Measurements from ENCODE around the gene ACVR1B.

ACVR1B gene

GRCh38 chr12:52023182-52023975 lies 71.9 kb downstream of the ACVR1B start:
- DNase-seq (ENCODE audit: low spot score), result peak; percentile 84

DNA sequence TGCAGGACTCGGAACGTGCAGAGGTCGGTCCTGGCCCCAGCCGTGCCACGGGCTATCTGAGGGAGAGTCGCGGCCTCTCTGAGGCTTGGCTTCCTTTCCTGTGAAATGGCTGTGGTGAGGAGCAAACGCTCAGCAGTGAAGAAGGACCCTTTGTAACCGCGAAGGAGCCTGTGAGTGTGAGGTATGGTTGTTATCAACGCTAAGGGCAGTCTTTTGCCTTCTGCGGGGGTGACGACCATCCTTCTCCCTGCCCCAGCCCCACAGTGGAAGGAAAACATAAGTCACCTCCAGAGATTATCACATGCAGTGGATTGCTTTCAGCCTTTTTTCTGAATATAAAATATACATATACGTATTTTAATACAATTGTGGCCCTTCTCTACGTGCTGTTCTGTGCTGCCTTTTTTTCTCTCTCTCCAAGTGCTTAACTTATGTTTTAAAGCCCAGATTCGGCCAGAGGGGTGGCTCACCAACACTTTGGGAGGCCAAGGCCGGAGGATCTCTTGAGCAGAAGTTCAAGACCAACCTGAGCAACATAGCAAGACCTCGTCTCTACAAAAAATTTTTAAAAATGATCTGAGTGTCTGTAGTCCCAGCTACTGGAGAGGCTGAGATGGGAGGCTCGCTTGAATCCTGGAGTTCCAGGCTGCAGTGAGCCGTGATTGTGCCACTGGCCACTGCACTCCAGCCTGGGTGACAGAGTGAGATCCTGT lies 72.6 kb downstream of the ACVR1B start:
- DNase-seq (ENCODE audit: low spot score), result peak; percentile 70

- peak; percentile 71 for DNase-seq (ENCODE audit: low spot score)
These were observed 73.3 kb downstream of the ACVR1B start for GRCh38 chr12:52024845-52025230.

DNA sequence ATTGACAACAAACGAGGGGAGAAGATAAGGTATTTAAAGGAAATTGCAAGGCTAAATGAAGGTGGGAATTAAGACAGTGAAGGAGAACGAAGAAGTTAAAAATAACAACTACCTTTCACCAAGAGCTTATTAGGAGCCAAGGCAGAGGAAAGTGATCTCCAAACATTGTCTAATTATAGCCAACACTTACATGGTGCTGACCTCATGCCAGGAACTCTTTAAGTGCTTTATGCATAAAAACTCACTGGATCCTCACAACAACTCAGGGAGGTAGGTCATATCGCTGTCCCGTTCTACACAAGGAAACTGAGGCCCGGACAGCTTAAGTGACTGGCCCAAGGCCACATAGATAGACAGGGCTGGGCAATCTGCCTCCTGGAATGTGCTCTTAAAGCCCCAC lies 74.8 kb downstream of the ACVR1B start:
- no peak for DNase-seq (ENCODE audit: low spot score)

- peak; percentile 50 for DNase-seq (ENCODE audit: low spot score)
These were observed 75.8 kb downstream of the ACVR1B start for GRCh38 chr12:52027085-52027843.

- DNase-seq (ENCODE audit: low spot score), result peak; percentile 51
These were observed 78.2 kb downstream of the ACVR1B start for GRCh38 chr12:52029685-52030084.

DNA sequence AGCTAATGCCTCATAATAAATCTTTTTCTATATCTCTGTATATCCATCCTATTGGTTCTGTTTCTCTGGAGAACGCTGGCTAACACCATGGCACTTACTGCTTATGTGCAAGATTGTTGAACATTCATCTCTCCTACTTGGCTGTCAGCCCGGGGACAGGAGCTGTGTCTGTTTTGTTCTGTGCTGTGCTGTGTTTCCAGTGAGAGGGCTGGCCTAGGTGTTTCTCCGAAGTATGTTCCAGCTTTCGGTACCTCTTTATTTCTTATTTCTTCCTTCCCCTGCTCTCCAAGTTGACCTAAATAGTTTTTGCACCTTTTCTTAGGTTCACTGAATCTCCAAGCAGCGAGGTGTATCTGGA lies 80.9 kb downstream of the ACVR1B start:
- no peak for DNase-seq (ENCODE audit: low spot score)

DNA sequence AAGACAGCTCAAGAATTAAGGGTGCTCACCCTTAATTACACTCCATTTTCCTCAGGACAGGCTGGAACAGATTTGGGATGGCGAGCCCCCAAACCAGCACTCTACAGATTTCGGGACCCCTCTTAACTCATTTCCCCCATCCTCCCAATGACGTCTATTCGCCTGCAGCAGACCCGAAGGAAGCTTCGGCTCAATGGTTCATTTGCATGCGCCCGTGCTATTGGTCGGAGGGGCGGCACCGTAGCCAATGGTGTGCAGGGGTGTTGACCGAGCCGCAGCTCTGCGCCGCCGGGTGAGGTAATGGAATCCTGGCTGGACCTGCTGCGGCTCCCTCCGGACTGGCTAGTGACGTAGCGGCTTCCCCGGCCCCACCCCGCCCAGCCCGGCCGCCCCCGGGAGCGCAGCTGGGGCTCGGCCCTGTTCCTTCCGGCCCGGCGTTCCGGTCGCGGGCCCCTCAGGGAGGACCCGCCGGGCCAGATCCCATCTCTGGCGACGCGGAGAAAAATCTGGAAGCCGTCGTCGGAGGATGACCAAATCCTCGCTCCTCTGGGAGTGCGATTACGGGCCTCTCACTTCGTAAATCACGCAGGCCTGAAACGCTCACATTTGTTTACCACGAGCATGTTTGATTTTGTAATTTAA lies 81.4 kb downstream of the ACVR1B start:
- DNase-seq (ENCODE audit: low spot score), result peak; percentile 97

DNA sequence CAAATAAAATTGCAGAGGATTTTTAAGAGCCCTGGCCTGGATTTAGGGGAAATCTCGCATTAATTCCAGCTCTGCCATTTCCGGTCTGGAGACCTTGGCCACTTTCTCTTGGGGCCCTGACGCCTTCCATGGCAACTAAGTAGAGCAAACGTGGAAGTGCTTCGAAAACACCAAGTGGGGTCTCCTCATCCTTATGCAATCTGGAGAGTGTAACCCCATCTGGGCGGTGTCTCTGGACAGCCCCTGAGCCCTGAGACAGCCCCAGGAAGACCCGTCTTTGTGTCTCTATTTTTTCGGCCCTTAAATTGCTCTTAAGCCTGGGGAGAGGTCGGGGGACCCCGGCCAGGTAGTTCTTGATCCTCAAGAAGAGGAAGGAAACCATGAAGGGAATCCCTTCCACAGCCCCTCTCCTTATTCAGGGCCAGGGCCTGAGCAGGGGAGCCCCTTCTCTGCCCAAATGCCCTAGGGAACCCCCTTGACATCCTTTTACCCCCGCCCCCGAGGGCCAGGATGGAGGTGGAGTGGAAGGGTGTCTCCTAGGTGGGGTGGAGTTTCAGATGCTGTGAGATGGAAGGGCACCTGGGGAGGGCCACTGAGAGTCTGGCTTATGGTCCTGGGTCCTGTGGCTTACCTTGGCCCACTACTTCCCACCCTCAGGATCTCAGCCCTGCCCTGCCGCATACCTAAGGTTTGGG lies 82.1 kb downstream of the ACVR1B start:
- DNase-seq (ENCODE audit: low spot score), result no peak

- DNase-seq (ENCODE audit: low spot score), result no peak
These were observed 83.7 kb downstream of the ACVR1B start for GRCh38 chr12:52035190-52035589.

DNA sequence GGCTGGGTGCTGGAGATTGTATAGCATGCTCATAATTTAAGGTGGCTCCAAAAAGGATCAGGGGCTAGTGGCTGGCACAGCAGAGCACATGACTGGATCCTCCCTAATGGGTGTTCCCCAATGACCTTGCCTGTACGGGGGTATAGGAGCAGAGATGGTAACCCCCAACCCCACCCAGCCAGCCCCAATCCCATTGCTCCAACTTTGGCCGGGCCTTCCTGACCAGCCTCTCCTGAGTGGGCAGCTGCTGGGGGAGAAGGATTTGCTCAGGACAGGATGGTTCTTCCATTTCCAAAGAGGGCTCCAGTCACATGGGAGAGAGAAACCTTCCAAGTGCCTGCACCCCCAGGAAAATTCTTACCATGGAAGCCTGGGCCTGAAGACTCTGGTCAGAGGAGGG lies 84.4 kb downstream of the ACVR1B start:
- DNase-seq (ENCODE audit: low spot score), result no peak

DNA sequence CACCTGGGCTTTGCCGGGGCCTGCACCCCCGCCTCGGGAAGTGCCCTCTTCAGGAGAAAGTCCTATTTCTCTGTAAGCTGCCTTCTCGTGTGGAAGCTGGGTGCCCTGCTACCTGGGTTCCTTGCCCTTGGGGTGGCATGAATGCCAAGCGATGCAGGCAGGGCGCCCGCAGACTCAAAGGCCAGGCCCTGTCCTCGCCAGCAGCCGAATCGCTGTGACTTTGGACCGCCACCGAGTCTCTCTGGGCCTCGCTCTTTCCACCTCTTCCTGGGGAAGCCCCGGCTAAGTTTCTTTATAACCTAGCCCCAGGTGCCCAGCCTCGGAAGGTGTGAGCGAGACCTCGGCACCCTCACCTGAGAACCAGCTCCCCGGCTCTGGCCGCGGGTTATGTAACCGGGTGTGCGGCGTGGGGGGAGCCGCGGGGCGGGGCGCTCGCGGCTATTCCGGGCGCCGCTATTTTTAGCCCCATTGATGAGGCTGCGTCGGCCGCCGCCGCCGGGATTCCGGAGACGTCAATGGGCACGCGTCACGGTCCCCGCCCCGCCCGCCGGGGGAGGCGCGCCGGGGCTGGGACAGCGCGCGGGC lies 85.2 kb downstream of the ACVR1B start:
- DNase-seq (ENCODE audit: low spot score), result peak; percentile 79

DNA sequence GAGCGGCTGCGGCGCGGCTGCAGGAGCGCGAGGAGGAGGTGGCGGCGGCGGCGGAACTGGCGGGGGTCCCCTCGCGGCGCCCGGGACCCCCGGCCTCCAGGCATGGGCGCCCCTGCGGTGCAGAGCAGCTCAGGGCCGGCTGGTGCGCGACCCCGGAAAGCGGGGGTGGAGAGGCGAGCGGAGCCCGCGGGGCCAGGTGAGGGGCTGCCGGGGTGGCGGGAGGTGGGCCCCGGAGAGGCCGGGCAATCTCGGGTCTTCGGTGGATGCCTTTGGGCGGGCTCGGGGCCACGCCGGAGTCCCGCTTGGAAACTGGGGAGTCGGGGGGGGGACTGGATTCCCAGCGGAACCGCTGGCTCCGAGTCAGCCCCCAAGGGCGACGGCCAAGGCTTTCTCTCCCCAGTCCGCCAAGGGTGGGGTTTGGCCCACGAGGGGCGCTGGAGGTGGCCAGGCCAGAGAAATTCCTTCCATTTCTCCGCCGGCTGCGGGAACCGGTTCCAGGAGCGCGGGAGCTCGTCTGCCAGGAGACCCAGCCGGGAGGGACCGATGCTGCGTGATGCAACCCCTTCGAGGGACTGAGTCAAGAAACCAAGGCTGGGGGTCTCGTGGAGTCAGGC lies 85.9 kb downstream of the ACVR1B start:
- DNase-seq (ENCODE audit: low spot score), result no peak

- DNase-seq (ENCODE audit: low spot score), result no peak
These were observed 86.9 kb downstream of the ACVR1B start for GRCh38 chr12:52038447-52038846.

DNA sequence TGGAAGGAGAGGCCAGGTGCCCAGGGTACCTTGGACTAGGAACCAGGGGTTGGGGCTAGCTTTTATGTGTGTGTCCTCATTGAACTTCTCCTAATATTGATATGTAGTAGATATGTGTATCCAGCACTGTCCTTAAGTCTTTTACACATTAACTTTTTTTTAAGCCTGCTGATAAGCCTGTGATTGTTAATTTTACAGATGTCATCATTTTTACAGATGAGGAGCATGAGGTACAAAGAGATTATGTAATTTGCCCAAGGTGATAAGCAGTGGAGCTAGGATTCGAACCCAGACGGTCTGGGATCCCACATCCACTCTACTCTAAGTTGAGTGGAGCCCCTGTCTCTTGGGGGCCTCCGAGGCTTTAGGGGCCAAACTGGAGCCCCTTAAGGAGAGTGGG lies 89.5 kb downstream of the ACVR1B start:
- DNase-seq (ENCODE audit: low spot score), result no peak

DNA sequence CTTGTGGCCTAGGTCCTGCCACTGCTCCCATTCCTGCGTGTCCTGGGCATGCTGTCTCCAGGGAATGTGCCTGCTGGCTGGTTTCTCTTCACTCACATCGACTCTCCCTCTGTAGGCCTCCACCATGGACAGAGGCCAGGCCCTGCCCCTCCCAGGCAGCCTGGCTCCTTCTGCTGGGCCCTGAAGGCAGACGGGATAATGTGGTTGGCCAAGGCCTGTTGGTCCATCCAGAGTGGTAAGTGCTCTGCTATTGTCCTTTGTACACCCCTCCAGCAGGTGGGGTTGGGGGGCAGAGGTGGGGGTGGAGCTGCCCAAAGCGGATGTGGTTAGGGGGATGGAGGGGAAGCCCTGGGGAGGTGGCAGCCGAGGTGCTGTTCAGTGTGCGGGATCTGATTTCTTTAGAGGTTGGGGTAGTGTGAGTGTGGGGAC lies 90.2 kb downstream of the ACVR1B start:
- DNase-seq (ENCODE audit: low spot score), result peak; percentile 82

DNA sequence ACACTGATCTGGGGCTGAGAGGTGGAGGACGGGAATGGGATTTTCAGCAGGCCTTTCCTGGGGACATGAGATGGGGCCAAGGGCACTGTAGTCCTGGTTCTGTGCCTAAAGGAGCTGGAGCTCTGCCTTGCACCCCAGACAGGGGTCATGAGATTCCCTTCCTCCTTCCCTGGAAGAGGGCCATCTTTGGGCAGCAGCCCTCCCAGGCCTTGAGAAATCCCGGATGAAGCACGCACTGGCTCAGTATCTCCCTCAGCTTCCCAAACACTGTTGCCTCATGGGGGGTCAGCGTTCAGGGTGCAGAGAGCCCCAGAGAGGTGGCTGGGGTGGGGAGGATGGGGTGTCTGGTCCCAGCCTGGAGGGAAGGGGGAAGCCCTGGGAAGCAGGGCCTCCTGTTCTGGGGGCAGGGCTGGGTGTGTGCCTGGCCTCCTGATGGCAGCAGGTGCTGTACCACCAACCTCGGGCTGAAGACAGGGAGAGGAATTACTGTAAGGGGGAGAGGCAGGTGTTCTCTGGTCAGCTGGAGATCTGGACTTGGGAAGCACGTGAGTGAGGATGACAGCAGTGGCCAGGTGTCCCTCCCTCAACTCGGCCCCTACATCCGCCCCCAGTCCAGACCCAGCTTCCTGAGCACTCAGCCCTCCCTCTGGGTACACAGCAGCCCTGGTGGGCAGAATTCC lies 91.3 kb downstream of the ACVR1B start:
- DNase-seq (ENCODE audit: low spot score), result no peak

GRCh38 chr12:52043386-52044212 lies 92.1 kb downstream of the ACVR1B start:
- no peak for DNase-seq (ENCODE audit: low spot score)

GRCh38 chr12:52044292-52044983 lies 92.9 kb downstream of the ACVR1B start:
- DNase-seq (ENCODE audit: low spot score), result no peak
